Astrocyte (in vitro differentiated cells and primary cell): Measurements from ENCODE around the gene C13orf42.

Experiments
- EZH2 ChIP-seq: IDR thresholded peaks from 2 replicates; pipeline ENCODE4 v1.6.1; 2012; ENCODE audit warnings: mild to moderate bottlenecking, low read length, inconsistent platforms; ENCODE audit not compliant: insufficient read depth
- TF ChIP-seq, protein P1 (sequence below): IDR thresholded peaks from 2 replicates; pipeline ENCODE4 v1.5.1; 2011; ENCODE audit warnings: low read depth, mild to moderate bottlenecking, inconsistent platforms, low read length, moderate library complexity; ENCODE audit not compliant: insufficient read depth

DNA sequence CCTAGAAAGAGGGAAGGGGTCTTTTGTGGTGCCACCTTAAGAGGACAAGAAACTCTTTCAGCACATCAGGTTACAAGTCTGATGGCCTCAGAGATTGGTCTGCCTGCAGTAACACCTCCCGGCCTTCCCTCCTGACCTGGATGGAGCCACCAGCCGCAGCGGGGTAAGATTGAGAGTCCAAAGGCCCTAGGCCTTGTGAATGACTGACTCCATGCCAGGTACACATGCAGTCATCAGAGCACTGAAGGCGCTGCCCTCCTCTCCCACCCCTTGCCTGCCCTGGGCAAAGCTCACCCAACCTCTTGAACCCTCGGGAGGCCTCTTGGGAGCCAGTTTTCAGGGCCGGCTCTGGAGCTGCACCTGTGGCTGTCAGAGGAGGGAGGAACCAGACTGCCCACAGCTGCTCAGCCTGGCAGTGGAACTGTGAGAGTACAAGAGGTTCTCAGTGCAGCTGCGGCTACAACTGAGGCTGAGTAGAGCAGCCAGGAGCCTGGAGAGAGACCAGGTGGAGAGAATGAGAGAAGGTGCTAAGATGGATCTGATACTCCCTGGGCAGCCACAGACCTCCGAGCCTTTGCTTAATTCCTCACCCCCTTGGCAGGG, 23.8 kb upstream of the C13orf42 start:
- TF ChIP-seq, protein P1, sequence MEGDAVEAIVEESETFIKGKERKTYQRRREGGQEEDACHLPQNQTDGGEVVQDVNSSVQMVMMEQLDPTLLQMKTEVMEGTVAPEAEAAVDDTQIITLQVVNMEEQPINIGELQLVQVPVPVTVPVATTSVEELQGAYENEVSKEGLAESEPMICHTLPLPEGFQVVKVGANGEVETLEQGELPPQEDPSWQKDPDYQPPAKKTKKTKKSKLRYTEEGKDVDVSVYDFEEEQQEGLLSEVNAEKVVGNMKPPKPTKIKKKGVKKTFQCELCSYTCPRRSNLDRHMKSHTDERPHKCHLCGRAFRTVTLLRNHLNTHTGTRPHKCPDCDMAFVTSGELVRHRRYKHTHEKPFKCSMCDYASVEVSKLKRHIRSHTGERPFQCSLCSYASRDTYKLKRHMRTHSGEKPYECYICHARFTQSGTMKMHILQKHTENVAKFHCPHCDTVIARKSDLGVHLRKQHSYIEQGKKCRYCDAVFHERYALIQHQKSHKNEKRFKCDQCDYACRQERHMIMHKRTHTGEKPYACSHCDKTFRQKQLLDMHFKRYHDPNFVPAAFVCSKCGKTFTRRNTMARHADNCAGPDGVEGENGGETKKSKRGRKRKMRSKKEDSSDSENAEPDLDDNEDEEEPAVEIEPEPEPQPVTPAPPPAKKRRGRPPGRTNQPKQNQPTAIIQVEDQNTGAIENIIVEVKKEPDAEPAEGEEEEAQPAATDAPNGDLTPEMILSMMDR: no peak
- TF ChIP-seq EZH2: no peak
